Right cardiac atrium (tissue), 5 donors: ENCODE results near the gene ARRDC2. TPM values are rescaled to one million over a fixed set of nuclear protein-coding genes. Genes with fewer than 3 reads are reported as not detected.
A peak's percentile ranks its signal among the peaks of the same experiment; 100 is the strongest.

ENCODE experiments used
- ATAC-seq, 2 donors: fragments of 200-7000 bp; cut with Tn5 transposase; one replicate each; pipeline versions ENCODE4 v1.8.0 to v1.9.1; 2020; ENCODE audit warnings: moderate library complexity in 2 of 2, mild to moderate bottlenecking in 1 of 2
- DNase-seq, 3 donors: peaks; one replicate each; pipeline ENCODE4 v3.0.0-alpha.2; 2020
- H3K27ac ChIP-seq: one replicate; pipeline ENCODE4 v1.5.1; 2013; ENCODE audit warnings: mild to moderate bottlenecking, low read length, control low read depth, moderate library complexity
- H3K27me3 ChIP-seq: one replicate; pipeline ENCODE4 v1.6.1; 2013; ENCODE audit not compliant: control insufficient read depth, insufficient read depth
- H3K4me1 ChIP-seq: one replicate; pipeline ENCODE4 v1.6.1; 2013; ENCODE audit warnings: low read length; ENCODE audit not compliant: control insufficient read depth, insufficient read depth
- H3K4me3 ChIP-seq: one replicate; pipeline ENCODE4 v1.5.1; 2013; ENCODE audit warnings: low read length, control low read depth
- H3K9me3 ChIP-seq: one replicate; pipeline ENCODE4 v1.6.1; 2013; ENCODE audit warnings: low read length; ENCODE audit not compliant: control insufficient read depth
- WGBS: extraction: QIAGEN DNeasy Blood & Tissue Kit; methylation state at CpG from one replicate; pipeline ENCODE4 v1.1.7; 2013; 5-methylcytosine and 5-hydroxymethylcytosine counted together
- intact Hi-C, 4 donors: fragments of 100-400 bp; cut with DNase I; formaldehyde crosslinking; loops; one replicate each; pipeline versions ENCODE4 v1.11.0 to v1.14.0; 2022 to 2023
- polyA plus RNA-seq: library from polyadenylated mRNA; stranded (reverse); fragments of 200-250 nt; gene quantifications from one replicate; pipeline ENCODE4 v1.2.3, GENCODE V29; 2013
- total RNA-seq, 4 donors: library from RNA; stranded (reverse); fragmentation: NEBNext Ultra II Directional; extraction: Animal tissue kit (Norgen Biotek cat#: 25700); gene quantifications; one replicate each; pipeline ENCODE4 v1.2.1, GENCODE V29; 2021
- donor health status: healthy with polysubstance abuse.
- donor health status: DM: no; HTN: yes; CAD: no.
- donor health status: DM: no; HTN: no; CAD: no.
- donor health status: DM: no; HTN: yes; CAD: no; lungs with severe emphysema.
- donor health status: DM: yes; HTN: yes; CAD: no.

Gene ARRDC2
- total and polyA plus RNA-seq, 5 donors, result 14.2 to 24.7 (median 18.1) TPM

DNA sequence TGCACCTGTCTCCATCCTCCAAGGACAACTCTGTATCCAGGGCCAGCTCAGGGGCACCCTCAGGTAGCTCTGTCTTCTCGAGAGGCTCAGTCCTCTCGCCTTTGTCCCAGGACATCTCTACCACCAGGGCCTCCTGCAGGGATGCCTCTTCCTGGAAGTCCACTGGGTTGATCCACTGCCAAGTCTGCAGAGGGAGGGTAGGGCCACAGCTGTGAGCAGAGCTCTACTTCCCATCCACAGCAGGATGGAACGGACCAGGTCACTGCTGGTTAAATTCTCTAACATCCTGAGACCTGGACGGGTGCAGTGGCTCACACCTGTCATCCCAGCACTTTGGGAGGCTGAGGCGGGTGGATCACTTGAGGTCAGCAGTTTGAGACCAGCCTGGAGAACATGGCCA lies 51.9 kb downstream of the ARRDC2 start:
- intact Hi-C loops, result loop anchor here in 3 of 4 donors (2.0 to 10.0 kb wide), 4 partner anchors 53 to 118 kb away; no protein-coding TSS in a partner anchor
- peaks cover 3% of the 10 kb centered on the region for H3K4me1 ChIP-seq
- H3K27ac ChIP-seq, result no peak overlapping the region
- no peak overlapping the region for H3K4me3 ChIP-seq
- no peaks in the 10 kb centered on the region for H3K27me3 ChIP-seq
- DNase-seq, result no peak
- H3K9me3 ChIP-seq, result no peaks in the 10 kb centered on the region
- WGBS, result 71% methylated on average over 5 of the region's 5 CpGs
- ATAC-seq, result no peak

DNA sequence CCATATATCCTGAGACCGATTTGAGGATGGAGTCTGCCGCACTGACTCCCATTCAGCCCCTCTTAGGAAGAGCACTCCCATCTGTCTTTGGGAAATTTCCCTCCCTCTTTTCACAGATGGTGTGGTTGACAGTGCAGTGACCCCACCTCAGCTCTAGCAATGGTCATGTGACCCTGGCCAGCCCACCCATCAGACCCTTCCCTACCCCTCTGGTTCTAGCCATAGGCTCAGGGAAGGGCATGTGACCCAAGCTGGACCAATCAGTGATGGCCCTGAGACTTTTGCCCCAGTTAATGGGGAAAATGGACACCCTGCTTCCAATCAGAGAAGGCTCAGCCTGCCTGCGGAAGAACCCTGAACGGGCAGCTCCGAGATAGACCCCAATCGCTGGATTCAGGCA lies 52.5 kb downstream of the ARRDC2 start:
- 83% methylated on average over 6 of the region's 6 CpGs for WGBS
- Histone ChIP-seq H3K4me1 (peaks cover 3% of the 10 kb centered on the region), H3K9me3 (no peaks in the 10 kb centered on the region), H3K4me3 (no peak overlapping the region), H3K27ac (no peak overlapping the region), H3K27me3 (no peaks in the 10 kb centered on the region)
- intact Hi-C loops, result loop anchor here in 1 of 4 donors (5.0 kb wide), 1 partner anchor 118 kb away; no protein-coding TSS in a partner anchor
- ATAC-seq, result no peak
- no peak for DNase-seq

DNA sequence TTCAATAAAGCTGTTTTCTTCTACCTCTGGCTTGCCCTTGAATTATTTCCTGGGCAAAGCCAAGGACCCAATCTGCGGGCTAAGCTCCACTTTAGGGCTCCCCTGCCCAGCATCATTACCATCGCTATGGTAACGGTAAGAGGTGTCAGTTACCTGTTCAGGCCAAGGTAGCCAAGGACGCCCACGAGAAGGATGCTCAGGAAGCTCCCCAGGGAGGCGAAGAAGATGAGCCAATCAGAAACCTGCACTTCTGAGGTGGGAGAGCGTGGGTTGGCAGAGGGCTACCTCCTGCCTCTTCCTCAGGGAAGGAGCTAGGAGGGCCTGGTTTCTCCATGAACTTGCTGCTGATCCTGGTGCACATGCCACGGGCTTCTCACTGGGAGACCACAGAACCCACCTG lies 54.1 kb downstream of the ARRDC2 start:
- Histone ChIP-seq H3K27ac (no peak overlapping the region), H3K27me3 (no peaks in the 10 kb centered on the region), H3K4me3 (no peak overlapping the region), H3K4me1 (peaks cover 3% of the 10 kb centered on the region), H3K9me3 (no peaks in the 10 kb centered on the region)
- DNase-seq (no peak), ATAC-seq (no peak)
- 48% methylated on average over 8 of the region's 8 CpGs for WGBS
- intact Hi-C loops, result loop anchor here in 1 of 4 donors (5.0 kb wide), 1 partner anchor 120 kb away; no protein-coding TSS in a partner anchor

DNA sequence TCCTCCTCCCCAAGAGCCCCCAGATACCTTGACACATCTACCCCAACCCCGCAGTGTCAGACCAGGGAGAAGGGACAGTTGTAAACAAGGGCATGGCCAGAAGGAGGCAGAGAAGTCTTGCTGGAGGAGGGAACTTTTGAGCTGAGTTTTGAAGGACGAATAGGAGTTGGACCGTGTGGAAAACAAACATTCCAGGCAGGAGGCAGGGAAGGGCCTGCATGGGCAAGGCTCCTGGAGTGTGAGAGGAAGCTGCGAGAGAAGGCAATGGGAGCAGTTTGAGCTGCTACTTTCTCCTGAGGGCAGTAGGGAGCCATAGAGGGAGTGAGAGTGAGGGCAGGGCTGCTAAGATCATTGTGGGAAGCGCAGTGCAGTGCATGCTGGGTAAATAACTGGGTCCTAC lies 55.5 kb downstream of the ARRDC2 start:
- Histone ChIP-seq H3K27ac (no peak overlapping the region), H3K9me3 (no peaks in the 10 kb centered on the region), H3K4me1 (no peaks in the 10 kb centered on the region), H3K27me3 (no peaks in the 10 kb centered on the region), H3K4me3 (no peak overlapping the region)
- intact Hi-C loops, result loop anchor here in 1 of 4 donors (5.0 kb wide), 1 partner anchor 121 kb away; no protein-coding TSS in a partner anchor
- 77% methylated on average over 5 of the region's 5 CpGs for WGBS
- ATAC-seq (no peak), DNase-seq (peak in 1 of 3 donors; percentile 28)

Other genes starting within 250 kb of the ARRDC2 start
- not detected for gene B3GNT3, start 213.0 kb upstream of the ARRDC2 start, total RNA-seq
- not detected for gene B3GNT3, start 213.0 kb upstream of the ARRDC2 start, polyA plus RNA-seq
- not detected for gene INSL3, start 186.7 kb upstream of the ARRDC2 start, total RNA-seq
- gene INSL3, start 186.7 kb upstream of the ARRDC2 start, polyA plus RNA-seq, result not detected
- 1 to 10 TPM; 1.6 to 5.3 (median 4.0) TPM for gene JAK3, start 160.2 kb upstream of the ARRDC2 start, total RNA-seq
- gene JAK3, start 160.2 kb upstream of the ARRDC2 start, polyA plus RNA-seq, result 2.2 TPM
- gene RPL18A, start 148.3 kb upstream of the ARRDC2 start, total RNA-seq, result 1,000 to 10,000 TPM in 1 of 4 donors, 100 to 1,000 TPM in 3; 850 to 1,097 (median 916) TPM
- gene RPL18A, start 148.3 kb upstream of the ARRDC2 start, polyA plus RNA-seq, result 998 TPM
- gene SLC5A5, start 136.2 kb upstream of the ARRDC2 start, total RNA-seq, result not detected
- gene SLC5A5, start 136.2 kb upstream of the ARRDC2 start, polyA plus RNA-seq, result not detected
- gene CCDC124, start 75.2 kb upstream of the ARRDC2 start, total RNA-seq, result 10 to 100 TPM; 76.1 to 87.6 (median 78.8) TPM
- gene CCDC124, start 75.2 kb upstream of the ARRDC2 start, polyA plus RNA-seq, result 136 TPM
- 1 to 10 TPM in 3 of 4 donors, under 1 TPM in 1; 0.84 to 1.9 (median 1.4) TPM for gene KCNN1, start 41.1 kb upstream of the ARRDC2 start, total RNA-seq
- gene KCNN1, start 41.1 kb upstream of the ARRDC2 start, polyA plus RNA-seq, result 3.0 TPM
- 1 to 10 TPM in 2 of 4 donors, under 1 TPM in 2; 0.79 to 1.6 (median 0.97) TPM for gene IL12RB1, start 78.8 kb downstream of the ARRDC2 start, total RNA-seq
- 0.32 TPM for gene IL12RB1, start 78.8 kb downstream of the ARRDC2 start, polyA plus RNA-seq
- 1 to 10 TPM; 5.1 to 6.9 (median 6.5) TPM for gene MAST3, start 89.6 kb downstream of the ARRDC2 start, total RNA-seq
- 2.6 TPM for gene MAST3, start 89.6 kb downstream of the ARRDC2 start, polyA plus RNA-seq
- 10 to 100 TPM; 21.3 to 30.1 (median 26.4) TPM for gene PIK3R2, start 145.0 kb downstream of the ARRDC2 start, total RNA-seq
- gene PIK3R2, start 145.0 kb downstream of the ARRDC2 start, polyA plus RNA-seq, result 7.1 TPM
- 10 to 100 TPM; 21.8 to 47.4 (median 35.9) TPM for gene IFI30, start 165.6 kb downstream of the ARRDC2 start, total RNA-seq
- 10.1 TPM for gene IFI30, start 165.6 kb downstream of the ARRDC2 start, polyA plus RNA-seq
- gene MPV17L2, start 185.0 kb downstream of the ARRDC2 start, total RNA-seq, result 10 to 100 TPM in 2 of 4 donors, 1 to 10 TPM in 2; 8.0 to 12.0 (median 10.0) TPM
- 19.5 TPM for gene MPV17L2, start 185.0 kb downstream of the ARRDC2 start, polyA plus RNA-seq
- gene RAB3A, start 195.9 kb downstream of the ARRDC2 start, total RNA-seq, result 10 to 100 TPM; 23.1 to 41.5 (median 29.5) TPM
- gene RAB3A, start 195.9 kb downstream of the ARRDC2 start, polyA plus RNA-seq, result 29.1 TPM
- gene PDE4C, start 218.3 kb downstream of the ARRDC2 start, total RNA-seq, result 1 to 10 TPM in 2 of 4 donors, under 1 TPM in 2; 0.47 to 1.6 (median 0.97) TPM
- gene PDE4C, start 218.3 kb downstream of the ARRDC2 start, polyA plus RNA-seq, result 2.8 TPM